Measurements from ENCODE around the gene ADGRD2. TPM values are rescaled to one million over a fixed set of nuclear protein-coding genes. Genes with fewer than 3 reads are reported as not detected.

Gene ADGRD2
- total RNA-seq, 5 donors from 2014 or later (not counting 1 experiment from before 2014, with no cell fraction given) = not detected

GRCh38 chr9:124485936-124486335, 35.7 kb downstream of the ADGRD2 start:
- WGBS (ENCODE audit: insufficient coverage) = 76% methylated on average over 8 of the region's 15 CpGs
- Mint-ChIP-seq H3K27me3 (peaks cover 3 to 5% of the 10 kb centered on the region in 2 donors), H3K9me3 (no peaks in the 10 kb centered on the region), H3K4me1 (no peaks in the 10 kb centered on the region), H3K36me3 (no peaks in the 10 kb centered on the region), H3K4me3 (no peak overlapping the region), H3K27ac (no peak overlapping the region)
- ChIA-PET CTCF (no interaction called here), POLR2A (interaction anchor here in 1 of 2 donors (0.6 kb wide), 1 partner anchor 60 kb away, joined by 3 read pairs; no protein-coding TSS in a partner anchor)
- no peak for DNase-seq
- Histone ChIP-seq H3K9me3 (no peaks in the 10 kb centered on the region), H3K27ac (ENCODE audit: low read length) (no peak overlapping the region), H3K36me3 (ENCODE audit: control insufficient read depth in 2 of 2, extremely low read depth in 1 of 2, insufficient read depth in 1 of 2, low read length in 1 of 2) (no peaks in the 10 kb centered on the region), H3K27me3 (replicated peaks in 1 of 2; ENCODE audit: control insufficient read depth in 2 of 2, extremely low read depth in 1 of 2, insufficient read depth in 2 of 2, low read length in 1 of 2) (peaks cover 0 to 25% of the 10 kb centered on the region in 2 experiments), H3K4me3 (ENCODE audit: control insufficient read depth in 1 of 2, extremely low read depth in 1 of 2, low read length in 1 of 2) (no peak overlapping the region), H3K4me1 (ENCODE audit: control insufficient read depth in 1 of 2, extremely low read depth in 1 of 2, insufficient read depth in 2 of 2, low read length in 2 of 2) (no peaks in the 10 kb centered on the region)
- no peak for ATAC-seq (replicated peaks in 1 of 4)

GRCh38 chr9:124486778-124487259, 36.6 kb downstream of the ADGRD2 start:
- no peaks in the 10 kb centered on the region for H3K4me1 ChIP-seq (ENCODE audit: control insufficient read depth in 1 of 2, extremely low read depth in 1 of 2, insufficient read depth in 2 of 2, low read length in 2 of 2)
- H3K27me3 Mint-ChIP-seq = peaks cover 5 to 6% of the 10 kb centered on the region in 2 donors
- H3K4me1 Mint-ChIP-seq = no peaks in the 10 kb centered on the region
- no peak overlapping the region for H3K4me3 Mint-ChIP-seq
- H3K36me3 ChIP-seq (ENCODE audit: control insufficient read depth in 2 of 2, extremely low read depth in 1 of 2, insufficient read depth in 1 of 2, low read length in 1 of 2) = no peaks in the 10 kb centered on the region
- peaks cover 0 to 23% of the 10 kb centered on the region in 2 experiments for H3K27me3 ChIP-seq (replicated peaks in 1 of 2; ENCODE audit: control insufficient read depth in 2 of 2, extremely low read depth in 1 of 2, insufficient read depth in 2 of 2, low read length in 1 of 2)
- no peak overlapping the region for H3K27ac Mint-ChIP-seq
- DNase-seq (no peak), ATAC-seq (replicated peaks in 1 of 4) (no peak)
- H3K9me3 Mint-ChIP-seq = no peaks in the 10 kb centered on the region
- ChIA-PET POLR2A (no interaction called here), CTCF (no interaction called here)
- no peak overlapping the region for H3K4me3 ChIP-seq (ENCODE audit: control insufficient read depth in 1 of 2, extremely low read depth in 1 of 2, low read length in 1 of 2)
- WGBS (ENCODE audit: insufficient coverage) = 71% methylated on average over 10 of the region's 17 CpGs
- H3K27ac ChIP-seq (ENCODE audit: low read length) = no peak overlapping the region
- no peaks in the 10 kb centered on the region for H3K36me3 Mint-ChIP-seq
- no peaks in the 10 kb centered on the region for H3K9me3 ChIP-seq

DNA sequence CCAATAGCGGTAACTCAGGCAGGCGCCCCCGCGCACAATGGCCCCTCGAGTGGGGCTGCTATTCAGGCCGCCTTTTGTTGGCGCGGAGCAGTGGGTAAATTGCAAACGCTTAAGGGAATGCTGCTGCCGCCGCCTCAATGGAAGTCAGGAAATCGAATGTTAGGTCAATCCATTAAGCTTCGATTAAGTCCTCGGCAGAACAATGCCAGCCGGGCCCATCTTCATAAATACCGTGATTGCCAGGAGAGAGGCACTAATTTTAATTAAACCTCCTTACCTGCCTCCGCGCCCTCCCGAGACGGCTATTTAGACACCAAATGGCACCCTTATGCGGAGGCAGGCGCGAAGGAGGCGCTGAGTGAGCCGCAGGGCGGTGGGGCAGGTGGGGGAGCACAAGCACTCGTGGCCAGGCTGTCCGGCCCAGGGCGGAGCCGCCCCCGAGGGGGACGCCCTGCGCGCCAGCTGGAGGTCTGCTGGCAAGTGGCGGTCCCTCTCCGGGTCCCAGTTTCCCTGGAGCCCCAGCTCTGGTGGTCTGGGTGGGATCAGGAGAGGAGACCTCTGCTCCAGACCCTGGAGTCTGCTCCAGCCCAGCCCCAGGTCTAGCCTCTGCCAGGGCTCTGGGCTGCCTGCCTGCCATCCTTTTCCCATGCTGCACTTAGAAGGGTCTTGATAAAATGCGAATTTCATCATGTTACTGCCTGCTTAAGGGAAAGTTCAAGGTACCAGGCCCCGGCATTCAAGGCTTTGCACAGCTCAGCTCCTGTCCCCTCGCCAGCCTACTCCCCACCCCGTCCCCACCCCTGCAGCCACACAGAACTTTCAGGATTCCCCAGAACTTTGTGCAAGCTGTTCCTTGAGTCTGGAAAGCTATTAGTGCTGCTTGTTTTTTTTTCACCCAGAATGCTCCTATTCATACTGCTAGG, 37.3 kb downstream of the ADGRD2 start:
- no peaks in the 10 kb centered on the region for H3K4me1 ChIP-seq (ENCODE audit: control insufficient read depth in 1 of 2, extremely low read depth in 1 of 2, insufficient read depth in 2 of 2, low read length in 2 of 2)
- no peaks in the 10 kb centered on the region for H3K4me1 Mint-ChIP-seq
- peaks cover 0 to 24% of the 10 kb centered on the region in 2 experiments for H3K27me3 ChIP-seq (replicated peaks in 1 of 2; ENCODE audit: control insufficient read depth in 2 of 2, extremely low read depth in 1 of 2, insufficient read depth in 2 of 2, low read length in 1 of 2)
- H3K4me3 Mint-ChIP-seq = no peak overlapping the region
- H3K9me3 Mint-ChIP-seq = no peaks in the 10 kb centered on the region
- peaks cover 5 to 6% of the 10 kb centered on the region in 2 donors for H3K27me3 Mint-ChIP-seq
- POLR2A ChIA-PET = no interaction called here
- CTCF ChIA-PET = no interaction called here
- no peak overlapping the region for H3K4me3 ChIP-seq (ENCODE audit: control insufficient read depth in 1 of 2, extremely low read depth in 1 of 2, low read length in 1 of 2)
- WGBS (ENCODE audit: insufficient coverage) = 82% methylated on average over 25 of the region's 40 CpGs
- no peak for DNase-seq
- H3K27ac ChIP-seq (ENCODE audit: low read length) = no peak overlapping the region
- H3K27ac Mint-ChIP-seq = no peak overlapping the region
- H3K36me3 ChIP-seq (ENCODE audit: control insufficient read depth in 2 of 2, extremely low read depth in 1 of 2, insufficient read depth in 1 of 2, low read length in 1 of 2) = no peaks in the 10 kb centered on the region
- no peak for ATAC-seq (replicated peaks in 1 of 4)
- no peaks in the 10 kb centered on the region for H3K36me3 Mint-ChIP-seq
- H3K9me3 ChIP-seq = no peaks in the 10 kb centered on the region

DNA sequence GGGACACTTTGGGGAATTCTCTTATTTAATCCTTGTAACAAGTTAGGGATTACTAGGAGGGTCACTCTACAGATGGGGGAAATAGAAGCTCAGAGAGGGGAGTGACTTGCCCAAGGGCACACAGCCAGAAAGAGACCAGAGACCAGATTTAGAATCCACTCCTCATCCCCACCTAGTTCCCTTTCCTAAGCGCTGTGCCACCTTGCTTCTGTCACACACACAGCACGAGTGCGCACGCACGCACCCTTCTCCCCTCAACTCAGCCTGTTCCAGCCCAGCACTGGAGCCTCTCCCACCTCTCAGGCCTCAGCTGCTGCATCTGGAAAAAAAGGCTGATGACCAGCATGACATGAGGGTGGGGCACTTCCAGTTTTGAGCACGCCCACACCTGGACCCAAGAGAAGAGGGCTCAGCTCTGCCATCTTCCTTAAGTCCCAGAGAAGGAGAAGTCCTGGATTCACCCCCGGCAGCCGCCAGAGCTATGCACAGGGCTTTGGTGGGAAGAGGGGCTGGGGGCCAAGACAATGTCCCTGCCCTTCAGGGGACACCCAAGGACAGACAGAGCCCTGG, 38.5 kb downstream of the ADGRD2 start:
- POLR2A ChIA-PET = no interaction called here
- Histone ChIP-seq H3K4me1 (ENCODE audit: control insufficient read depth in 1 of 2, extremely low read depth in 1 of 2, insufficient read depth in 2 of 2, low read length in 2 of 2) (no peaks in the 10 kb centered on the region), H3K36me3 (ENCODE audit: control insufficient read depth in 2 of 2, extremely low read depth in 1 of 2, insufficient read depth in 1 of 2, low read length in 1 of 2) (no peaks in the 10 kb centered on the region), H3K9me3 (no peaks in the 10 kb centered on the region), H3K4me3 (ENCODE audit: control insufficient read depth in 1 of 2, extremely low read depth in 1 of 2, low read length in 1 of 2) (no peak overlapping the region), H3K27me3 (replicated peaks in 1 of 2; ENCODE audit: control insufficient read depth in 2 of 2, extremely low read depth in 1 of 2, insufficient read depth in 2 of 2, low read length in 1 of 2) (peaks cover 0 to 27% of the 10 kb centered on the region in 2 experiments), H3K27ac (ENCODE audit: low read length) (no peak overlapping the region)
- no peaks in the 10 kb centered on the region for H3K9me3 Mint-ChIP-seq
- DNase-seq = no peak
- H3K4me3 Mint-ChIP-seq = no peak overlapping the region
- peaks cover 5 to 6% of the 10 kb centered on the region in 2 donors for H3K27me3 Mint-ChIP-seq
- H3K4me1 Mint-ChIP-seq = no peaks in the 10 kb centered on the region
- 86% methylated on average over 8 of the region's 8 CpGs for WGBS (ENCODE audit: insufficient coverage)
- CTCF ChIA-PET = no interaction called here
- ATAC-seq (replicated peaks in 1 of 4) = no peak
- H3K36me3 Mint-ChIP-seq = no peaks in the 10 kb centered on the region
- no peak overlapping the region for H3K27ac Mint-ChIP-seq

DNA sequence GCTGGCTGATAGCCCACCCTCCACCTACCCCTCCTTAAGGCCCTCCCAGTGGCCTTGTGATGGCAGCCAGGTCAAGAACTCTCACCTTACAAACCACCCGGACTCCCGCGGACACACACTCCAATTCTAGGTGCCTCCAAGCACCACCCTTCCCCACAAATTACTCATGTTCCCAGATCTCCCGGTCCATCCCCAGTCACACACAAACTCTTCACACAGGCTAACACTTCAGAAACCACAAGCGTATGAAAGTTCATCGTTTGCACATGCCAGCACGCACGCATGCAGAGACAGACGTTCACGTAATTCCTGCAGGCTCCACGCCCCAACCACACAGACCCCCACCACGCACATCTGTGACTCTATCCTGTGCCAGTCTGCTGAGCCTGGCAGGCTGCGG, 39.0 kb downstream of the ADGRD2 start:
- H3K27ac ChIP-seq (ENCODE audit: low read length) = no peak overlapping the region
- H3K4me3 Mint-ChIP-seq = no peak overlapping the region
- H3K36me3 ChIP-seq (ENCODE audit: control insufficient read depth in 2 of 2, extremely low read depth in 1 of 2, insufficient read depth in 1 of 2, low read length in 1 of 2) = no peaks in the 10 kb centered on the region
- POLR2A ChIA-PET = no interaction called here
- no peak overlapping the region for H3K4me3 ChIP-seq (ENCODE audit: control insufficient read depth in 1 of 2, extremely low read depth in 1 of 2, low read length in 1 of 2)
- no peaks in the 10 kb centered on the region for H3K4me1 ChIP-seq (ENCODE audit: control insufficient read depth in 1 of 2, extremely low read depth in 1 of 2, insufficient read depth in 2 of 2, low read length in 2 of 2)
- peaks cover 0 to 27% of the 10 kb centered on the region in 2 experiments for H3K27me3 ChIP-seq (replicated peaks in 1 of 2; ENCODE audit: control insufficient read depth in 2 of 2, extremely low read depth in 1 of 2, insufficient read depth in 2 of 2, low read length in 1 of 2)
- 77% methylated on average over 10 of the region's 13 CpGs for WGBS (ENCODE audit: insufficient coverage)
- peaks cover 0 to under 1% (median 0%) of the 10 kb centered on the region in 3 donors for H3K4me1 Mint-ChIP-seq
- H3K27me3 Mint-ChIP-seq = peaks cover 5 to 6% of the 10 kb centered on the region in 2 donors
- H3K9me3 ChIP-seq = no peaks in the 10 kb centered on the region
- H3K9me3 Mint-ChIP-seq = no peaks in the 10 kb centered on the region
- ATAC-seq (replicated peaks in 1 of 4) (no peak), DNase-seq (no peak)
- H3K27ac Mint-ChIP-seq = no peak overlapping the region
- no peaks in the 10 kb centered on the region for H3K36me3 Mint-ChIP-seq
- CTCF ChIA-PET = no interaction called here

DNA sequence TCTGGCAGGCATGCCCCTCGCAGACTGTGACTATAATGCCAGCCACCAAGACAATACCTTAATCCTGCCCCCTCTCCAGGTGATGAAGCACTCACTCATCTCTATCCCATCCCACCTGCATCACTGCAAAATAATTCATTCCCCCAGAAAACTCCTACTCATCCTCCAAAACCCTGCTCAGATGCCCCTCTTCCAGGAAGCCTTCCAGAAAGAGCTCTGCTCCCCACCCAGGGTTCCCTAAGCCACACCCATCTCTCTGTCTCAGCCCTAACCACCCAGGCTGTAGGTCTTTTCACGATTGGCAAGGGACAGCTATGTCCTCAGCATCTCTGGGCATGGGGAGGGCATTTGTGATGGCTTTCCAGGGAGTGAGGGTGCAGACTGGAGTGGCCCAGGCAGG, 39.8 kb downstream of the ADGRD2 start:
- Histone ChIP-seq H3K36me3 (ENCODE audit: control insufficient read depth in 2 of 2, extremely low read depth in 1 of 2, insufficient read depth in 1 of 2, low read length in 1 of 2) (no peaks in the 10 kb centered on the region), H3K4me3 (ENCODE audit: control insufficient read depth in 1 of 2, extremely low read depth in 1 of 2, low read length in 1 of 2) (no peak overlapping the region), H3K27me3 (replicated peaks in 1 of 2; ENCODE audit: control insufficient read depth in 2 of 2, extremely low read depth in 1 of 2, insufficient read depth in 2 of 2, low read length in 1 of 2) (peaks cover 0 to 27% of the 10 kb centered on the region in 2 experiments), H3K4me1 (ENCODE audit: control insufficient read depth in 1 of 2, extremely low read depth in 1 of 2, insufficient read depth in 2 of 2, low read length in 2 of 2) (no peaks in the 10 kb centered on the region), H3K27ac (ENCODE audit: low read length) (no peak overlapping the region), H3K9me3 (no peaks in the 10 kb centered on the region)
- ATAC-seq (replicated peaks in 1 of 4) (no peak), DNase-seq (no peak)
- no peaks in the 10 kb centered on the region for H3K9me3 Mint-ChIP-seq
- H3K27me3 Mint-ChIP-seq = peaks cover 5 to 6% of the 10 kb centered on the region in 2 donors
- H3K4me3 Mint-ChIP-seq = no peak overlapping the region
- ChIA-PET POLR2A (no interaction called here), CTCF (no interaction called here)
- peaks cover 0 to 5% (median 0%) of the 10 kb centered on the region in 3 donors for H3K4me1 Mint-ChIP-seq
- no peaks in the 10 kb centered on the region for H3K36me3 Mint-ChIP-seq
- no peak overlapping the region for H3K27ac Mint-ChIP-seq
- 76% methylated on average over 1 of the region's 2 CpGs for WGBS (ENCODE audit: insufficient coverage)
